Right cardiac atrium (tissue), 5 donors: Measurements from ENCODE around the gene P2RY2. TPM values are rescaled to one million over a fixed set of nuclear protein-coding genes. Genes with fewer than 3 reads are reported as not detected.
"Not testable (repeated sequence)": the region's sequence is repeated elsewhere in the genome, so short reads cannot be mapped to it uniquely, and the experiment has no call there.

Experiments used
- ATAC-seq, 2 donors: fragments of 200-7000 bp; cut with Tn5 transposase; one replicate each; pipeline versions ENCODE4 v1.8.0 to v1.9.1; 2020; ENCODE audit warnings: moderate library complexity in 2 of 2, mild to moderate bottlenecking in 1 of 2
- DNase-seq, 3 donors: peaks; one replicate each; pipeline ENCODE4 v3.0.0-alpha.2; 2020
- H3K27ac ChIP-seq: one replicate; pipeline ENCODE4 v1.5.1; 2013; ENCODE audit warnings: mild to moderate bottlenecking, low read length, control low read depth, moderate library complexity
- H3K27me3 ChIP-seq: one replicate; pipeline ENCODE4 v1.6.1; 2013; ENCODE audit not compliant: control insufficient read depth, insufficient read depth
- H3K4me1 ChIP-seq: one replicate; pipeline ENCODE4 v1.6.1; 2013; ENCODE audit warnings: low read length; ENCODE audit not compliant: control insufficient read depth, insufficient read depth
- H3K4me3 ChIP-seq: one replicate; pipeline ENCODE4 v1.5.1; 2013; ENCODE audit warnings: low read length, control low read depth
- H3K9me3 ChIP-seq: one replicate; pipeline ENCODE4 v1.6.1; 2013; ENCODE audit warnings: low read length; ENCODE audit not compliant: control insufficient read depth
- WGBS: extraction: QIAGEN DNeasy Blood & Tissue Kit; methylation state at CpG from one replicate; pipeline ENCODE4 v1.1.7; 2013; 5-methylcytosine and 5-hydroxymethylcytosine counted together
- intact Hi-C, 4 donors: fragments of 100-400 bp; cut with DNase I; formaldehyde crosslinking; loops; one replicate each; pipeline versions ENCODE4 v1.11.0 to v1.14.0; 2022 to 2023
- polyA plus RNA-seq: library from polyadenylated mRNA; stranded (reverse); fragments of 200-250 nt; gene quantifications from one replicate; pipeline ENCODE4 v1.2.3, GENCODE V29; 2013
- total RNA-seq, 4 donors: library from RNA; stranded (reverse); fragmentation: NEBNext Ultra II Directional; extraction: Animal tissue kit (Norgen Biotek cat#: 25700); gene quantifications; one replicate each; pipeline ENCODE4 v1.2.1, GENCODE V29; 2021
- donor health status: healthy with polysubstance abuse.
- donor health status: DM: no; HTN: yes; CAD: no.
- donor health status: DM: no; HTN: no; CAD: no.
- donor health status: DM: no; HTN: yes; CAD: no; lungs with severe emphysema.
- donor health status: DM: yes; HTN: yes; CAD: no.

Gene P2RY2
- total and polyA plus RNA-seq, 5 donors: 5.4 to 15.1 (median 9.1) TPM

DNA sequence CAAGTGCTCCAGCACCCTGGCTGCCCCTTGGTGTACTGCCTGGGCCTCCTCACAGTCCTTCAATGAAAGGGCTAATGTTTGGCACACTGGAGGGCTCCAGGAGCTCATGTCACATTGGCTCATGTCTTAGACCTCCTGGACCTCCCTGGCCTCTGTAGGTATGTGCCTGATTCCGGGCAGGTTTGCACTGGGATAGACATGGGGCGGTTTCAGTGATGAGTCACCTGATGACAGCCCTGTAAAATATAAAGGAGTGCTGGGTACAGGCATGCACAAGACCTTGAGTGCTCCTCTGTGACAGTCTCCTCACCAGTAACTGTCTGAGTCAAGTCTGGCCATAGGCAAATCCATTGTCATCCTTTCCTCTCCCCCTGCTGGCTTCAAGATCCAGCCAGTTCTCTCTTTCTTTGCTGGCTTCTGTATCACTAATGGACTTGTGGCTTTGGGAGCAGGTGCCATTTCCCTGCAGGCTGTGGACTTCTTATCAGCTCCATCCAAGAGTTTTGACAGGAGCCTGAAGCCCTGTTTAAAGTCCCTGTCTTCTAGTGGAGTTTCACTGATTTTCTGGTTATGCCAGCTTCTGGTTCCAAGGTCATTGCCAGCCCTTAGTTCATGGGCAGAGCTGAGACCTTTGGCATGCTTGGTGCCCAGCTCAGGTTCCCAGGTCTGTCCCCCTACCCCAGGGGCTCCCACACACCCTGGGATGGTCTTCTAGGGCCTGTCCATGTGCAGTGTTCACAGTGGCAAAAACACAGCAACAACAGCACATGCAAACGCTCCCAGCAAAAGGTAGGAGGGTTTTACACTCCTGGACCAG is 22.7 kb upstream of the P2RY2 start:
- Histone ChIP-seq H3K27me3 (no peaks in the 10 kb centered on the region), H3K4me3 (no peak overlapping the region), H3K9me3 (no peaks in the 10 kb centered on the region), H3K27ac (no peak overlapping the region), H3K4me1 (peaks cover 7% of the 10 kb centered on the region)
- WGBS: 89% methylated on average over 3 of the region's 3 CpGs
- ATAC-seq (no peak), DNase-seq (no peak)
- intact Hi-C loops: no loop called here

- 96% methylated on average over 6 of the region's 6 CpGs for WGBS
- Histone ChIP-seq H3K27me3 (no peaks in the 10 kb centered on the region), H3K27ac (no peak overlapping the region), H3K4me3 (no peak overlapping the region), H3K9me3 (no peaks in the 10 kb centered on the region), H3K4me1 (peaks cover 8% of the 10 kb centered on the region)
- intact Hi-C loops: no loop called here
- no peak for ATAC-seq
- no peak for DNase-seq
Measured at GRCh38 chr11:73196576-73196975, 21.5 kb upstream of the P2RY2 start.

DNA sequence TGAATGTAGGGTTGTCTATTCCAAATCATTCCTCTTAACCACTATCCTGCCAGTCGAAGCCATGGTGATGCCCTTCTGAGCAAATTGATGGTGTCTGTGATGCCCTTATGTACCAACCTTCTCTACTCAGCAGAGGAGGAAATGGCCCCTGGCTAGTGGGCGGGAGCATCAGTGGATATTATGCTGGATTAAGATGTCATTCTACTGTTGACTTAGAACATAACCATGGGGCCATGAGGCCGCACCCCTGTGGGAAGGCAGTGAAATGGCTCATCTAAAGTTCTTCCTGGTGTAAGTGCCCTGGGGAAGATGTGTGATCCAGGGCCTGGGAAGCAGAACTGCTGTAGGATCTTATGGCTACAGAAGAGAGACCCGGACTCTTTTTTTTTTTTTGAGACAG is 20.7 kb upstream of the P2RY2 start:
- DNase-seq (no peak), ATAC-seq (no peak)
- Histone ChIP-seq H3K9me3 (no peaks in the 10 kb centered on the region), H3K27ac (no peak overlapping the region), H3K4me1 (peaks cover 8% of the 10 kb centered on the region), H3K4me3 (no peak overlapping the region), H3K27me3 (no peaks in the 10 kb centered on the region)
- intact Hi-C loops: no loop called here
- WGBS: 93% methylated on average over 4 of the region's 4 CpGs

DNA sequence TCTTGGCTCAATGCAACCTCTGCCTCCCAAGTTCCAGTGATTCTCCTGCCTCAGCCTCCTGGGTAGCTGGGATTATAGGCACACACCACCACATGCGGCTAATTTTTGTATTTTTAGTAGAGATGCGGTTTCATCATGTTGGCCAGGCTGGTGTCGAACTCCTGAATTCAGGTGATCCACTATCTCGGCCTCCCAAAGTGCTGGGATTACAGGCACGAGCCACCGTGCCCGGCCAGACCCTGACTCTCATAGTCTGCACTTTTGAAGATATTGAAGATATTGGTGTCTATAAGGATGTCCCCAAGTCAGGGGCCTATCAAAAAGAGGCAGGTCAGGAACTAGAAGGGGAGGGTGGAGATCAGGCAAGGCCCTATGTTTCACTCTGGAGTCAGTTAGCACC is 20.3 kb upstream of the P2RY2 start:
- H3K9me3 ChIP-seq, H3K4me1 ChIP-seq, intact Hi-C loops, H3K4me3 ChIP-seq, ATAC-seq, DNase-seq, H3K27ac ChIP-seq, H3K27me3 ChIP-seq: not testable (repeated sequence)
- 96% methylated on average over 7 of the region's 7 CpGs for WGBS

DNA sequence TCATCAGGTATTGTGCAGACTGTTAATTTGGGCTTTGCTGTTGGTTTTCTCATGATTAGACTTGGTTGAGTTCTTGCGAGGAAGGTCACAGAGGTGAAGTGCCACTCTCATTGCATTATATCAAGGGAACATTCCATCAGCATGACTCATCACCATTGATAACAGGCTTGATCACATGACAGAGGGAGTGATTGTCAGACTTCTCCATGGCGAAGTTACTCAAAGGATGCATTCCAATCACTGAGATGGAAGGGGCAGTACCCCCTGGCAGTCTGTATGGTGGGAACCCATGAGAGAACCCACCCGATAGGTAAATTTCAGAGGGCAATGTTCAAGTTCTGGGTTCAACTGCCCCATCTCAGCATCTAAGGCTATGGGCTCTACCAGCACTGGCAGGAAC is 19.4 kb upstream of the P2RY2 start:
- intact Hi-C loops: no loop called here
- Histone ChIP-seq H3K27me3 (no peaks in the 10 kb centered on the region), H3K9me3 (no peaks in the 10 kb centered on the region), H3K27ac (no peak overlapping the region), H3K4me3 (no peak overlapping the region), H3K4me1 (peaks cover 8% of the 10 kb centered on the region)
- WGBS: 53% methylated on average over 3 of the region's 3 CpGs
- DNase-seq: no peak
- no peak for ATAC-seq

GRCh38 chr11:73199446-73199845 is 18.6 kb upstream of the P2RY2 start:
- Histone ChIP-seq H3K27ac (no peak overlapping the region), H3K27me3 (no peaks in the 10 kb centered on the region), H3K9me3 (no peaks in the 10 kb centered on the region), H3K4me3 (no peak overlapping the region), H3K4me1 (peaks cover 8% of the 10 kb centered on the region)
- no peak for DNase-seq
- intact Hi-C loops: no loop called here
- ATAC-seq: no peak
- 83% methylated on average over 4 of the region's 4 CpGs for WGBS

- DNase-seq (no peak), ATAC-seq (no peak)
- Histone ChIP-seq H3K4me3 (no peak overlapping the region), H3K9me3 (no peaks in the 10 kb centered on the region), H3K27me3 (no peaks in the 10 kb centered on the region), H3K27ac (no peak overlapping the region), H3K4me1 (peaks cover 8% of the 10 kb centered on the region)
- intact Hi-C loops: no loop called here
Measured at GRCh38 chr11:73200256-73200655, 17.8 kb upstream of the P2RY2 start.

DNA sequence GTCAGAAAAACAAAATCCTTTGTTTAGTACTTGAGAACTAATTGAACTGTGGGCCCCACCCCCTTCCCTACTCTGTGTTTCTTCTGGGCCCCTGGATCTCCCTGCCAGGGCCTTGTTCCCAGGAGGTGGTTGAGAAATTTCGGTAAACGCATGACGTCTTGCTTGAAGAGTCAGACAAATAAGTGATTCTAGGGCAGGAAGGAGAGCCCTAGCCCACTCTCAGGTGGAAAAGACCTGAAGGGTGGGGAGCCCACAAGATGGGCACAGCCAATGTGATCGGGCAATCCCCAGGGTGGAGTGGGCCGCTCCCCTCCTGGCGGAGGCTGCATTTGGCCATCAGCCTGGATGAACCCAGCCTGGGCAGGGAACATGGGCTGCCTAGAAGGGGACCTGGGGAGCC is 16.8 kb upstream of the P2RY2 start:
- peaks cover 8% of the 10 kb centered on the region for H3K4me1 ChIP-seq
- H3K27ac ChIP-seq: no peak overlapping the region
- H3K4me3 ChIP-seq: no peak overlapping the region
- DNase-seq (peak in 2 of 3 donors; percentile 51 to 71), ATAC-seq (peak; percentile 63)
- no peaks in the 10 kb centered on the region for H3K9me3 ChIP-seq
- 76% methylated on average over 6 of the region's 6 CpGs for WGBS
- intact Hi-C loops: no loop called here
- no peaks in the 10 kb centered on the region for H3K27me3 ChIP-seq

DNA sequence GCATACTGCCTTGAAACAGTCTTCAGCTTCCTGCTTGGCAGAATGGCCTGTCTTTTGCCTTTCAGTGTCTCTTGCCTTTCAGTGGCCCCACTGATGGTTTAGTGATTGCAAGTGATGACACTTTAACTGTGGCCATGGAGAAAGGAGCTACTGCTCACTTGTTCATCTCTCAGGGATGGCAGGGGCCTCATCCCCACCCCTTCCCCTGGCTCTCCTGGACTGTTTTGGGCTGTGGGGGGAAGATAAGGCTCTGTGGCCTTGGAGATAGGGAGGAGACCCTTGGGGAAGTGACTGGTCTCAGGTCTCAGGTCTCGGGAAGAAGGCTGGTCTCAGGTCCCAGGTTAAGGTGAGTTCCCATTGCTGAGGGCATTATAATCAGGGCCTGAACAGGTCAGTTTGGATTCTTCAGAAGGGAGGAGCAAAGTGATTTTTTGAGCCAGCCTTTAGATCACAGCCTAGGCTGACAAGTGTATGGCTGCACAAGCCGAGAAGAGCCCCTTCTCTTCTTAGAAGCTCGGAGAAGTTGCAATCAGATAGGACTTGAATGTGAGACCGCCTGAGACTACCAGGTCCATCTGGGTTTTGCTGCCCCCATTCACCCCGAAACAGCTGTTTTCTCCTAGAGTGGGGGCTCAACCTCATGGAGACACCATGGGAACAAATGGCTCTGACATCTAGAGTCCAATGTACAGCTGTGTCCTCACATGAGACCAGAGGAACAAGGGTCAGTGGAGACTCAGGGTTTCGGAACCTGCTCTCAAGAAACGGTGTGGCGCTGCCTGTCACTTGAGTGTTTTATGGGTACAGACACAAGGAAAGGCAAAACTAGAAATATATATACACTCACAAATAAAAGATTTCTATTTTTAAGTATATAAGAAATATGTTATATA is 15.9 kb upstream of the P2RY2 start:
- Histone ChIP-seq H3K4me3 (no peak overlapping the region), H3K4me1 (peaks cover 8% of the 10 kb centered on the region), H3K9me3 (no peaks in the 10 kb centered on the region), H3K27me3 (no peaks in the 10 kb centered on the region), H3K27ac (no peak overlapping the region)
- DNase-seq (no peak), ATAC-seq (no peak)
- intact Hi-C loops: no loop called here
- WGBS: 94% methylated on average over 8 of the region's 8 CpGs

- 88% methylated on average over 6 of the region's 6 CpGs for WGBS
- no peak overlapping the region for H3K27ac ChIP-seq
- intact Hi-C loops: no loop called here
Measured at GRCh38 chr11:73203322-73203721, 14.8 kb upstream of the P2RY2 start.

GRCh38 chr11:73203790-73204189 is 14.3 kb upstream of the P2RY2 start:
- DNase-seq (peak in 1 of 3 donors; percentile 55), ATAC-seq (no peak)
- Histone ChIP-seq H3K27ac (no peak overlapping the region), H3K4me3 (no peak overlapping the region), H3K27me3 (no peaks in the 10 kb centered on the region), H3K9me3 (no peaks in the 10 kb centered on the region), H3K4me1 (peaks cover 5% of the 10 kb centered on the region)
- 78% methylated on average over 4 of the region's 4 CpGs for WGBS
- intact Hi-C loops: no loop called here

More at GRCh38 chr11:73203322-73203721, 14.8 kb upstream of the P2RY2 start:
- H3K27me3 ChIP-seq: no peaks in the 10 kb centered on the region
- DNase-seq (no peak), ATAC-seq (no peak)
- H3K4me1 ChIP-seq: peaks cover 8% of the 10 kb centered on the region
- no peak overlapping the region for H3K4me3 ChIP-seq
- H3K9me3 ChIP-seq: no peaks in the 10 kb centered on the region
